HG02588 (cell line): ENCODE results near the gene LSM10.

Experiments used
- ATAC-seq: cut with Tn5 transposase; IDR thresholded peaks from one replicate; pipeline ENCODE4 v1.9.1; 2021; ENCODE audit warnings: mild to moderate bottlenecking, moderate library complexity; ENCODE audit not compliant: unreplicated experiment

The LSM10 gene

GRCh38 chr1:36397378-36398230, at the start of gene LSM10:
LSM10 (minus strand) TSS chr1:36397908; CDS start chr1:36394129, 3,779 bp downstream.
- peak; percentile 71 for ATAC-seq

GRCh38 chr1:36447450-36447849, 49.7 kb upstream of the LSM10 start:
- no peak for ATAC-seq

- no peak for ATAC-seq
Observed at GRCh38 chr1:36446746-36447145, 49.0 kb upstream of the LSM10 start.

GRCh38 chr1:36446271-36446670, 48.6 kb upstream of the LSM10 start:
- ATAC-seq = no peak

- no peak for ATAC-seq
Observed at GRCh38 chr1:36443297-36443696, 45.6 kb upstream of the LSM10 start.

GRCh38 chr1:36442337-36442736, 44.6 kb upstream of the LSM10 start:
- ATAC-seq = no peak

- no peak for ATAC-seq
Observed at GRCh38 chr1:36440646-36441045, 42.9 kb upstream of the LSM10 start.

- ATAC-seq = no peak
Observed at GRCh38 chr1:36440044-36440443, 42.3 kb upstream of the LSM10 start.

- ATAC-seq = no peak
Observed at GRCh38 chr1:36438715-36439114, 41.0 kb upstream of the LSM10 start.

- no peak for ATAC-seq
Observed at GRCh38 chr1:36436821-36437220, 39.1 kb upstream of the LSM10 start.

- no peak for ATAC-seq
Observed at GRCh38 chr1:36433102-36433501, 35.4 kb upstream of the LSM10 start.

GRCh38 chr1:36432616-36433015, 34.9 kb upstream of the LSM10 start:
- no peak for ATAC-seq

GRCh38 chr1:36425791-36426190, 28.1 kb upstream of the LSM10 start:
- ATAC-seq = no peak

GRCh38 chr1:36421649-36422048, 23.9 kb upstream of the LSM10 start:
- no peak for ATAC-seq

- no peak for ATAC-seq
Observed at GRCh38 chr1:36420836-36421317, 23.2 kb upstream of the LSM10 start.

GRCh38 chr1:36420409-36420808, 22.7 kb upstream of the LSM10 start:
- no peak for ATAC-seq

- ATAC-seq = no peak
Observed at GRCh38 chr1:36419569-36419968, 21.9 kb upstream of the LSM10 start.

- ATAC-seq = no peak
Observed at GRCh38 chr1:36419140-36419539, 21.4 kb upstream of the LSM10 start.

- ATAC-seq = no peak
Observed at GRCh38 chr1:36417931-36418330, 20.2 kb upstream of the LSM10 start.

GRCh38 chr1:36415661-36416326, 18.1 kb upstream of the LSM10 start:
- ATAC-seq = no peak

GRCh38 chr1:36414384-36414783, 16.7 kb upstream of the LSM10 start:
- ATAC-seq = no peak
